SK-N-SH treated with all-trans-retinoic acid at 6 μM for 48 hours (cell line): ENCODE data around the gene PSMA7.

Source experiments
- ATAC-seq: fragments of 200-7000 bp; cut with Tn5 transposase; 3 replicates; pipeline ENCODE4 v1.9.1; 2020; ENCODE audit warnings: mild to moderate bottlenecking, moderate library complexity
- ARNTL ChIP-seq: fragments of 450-650 bp; formaldehyde crosslinking; IDR thresholded peaks from 2 replicates; pipeline ENCODE4 v1.5.0; 2020; ENCODE audit warnings: low read depth, mild to moderate bottlenecking, moderate library complexity, borderline replicate concordance
- CSDC2 ChIP-seq: fragments of 250-450 bp; sonication (Bioruptor Pico); IDR thresholded peaks from 2 replicates; pipeline ENCODE4 v1.5.0; 2020; ENCODE audit warnings: mild to moderate bottlenecking, moderate library complexity
- ESRRG ChIP-seq: fragments of 250-450 bp; sonication (Bioruptor Pico); IDR thresholded peaks from 2 replicates; pipeline ENCODE4 v1.6.1; 2021; ENCODE audit warnings: mild to moderate bottlenecking
- GLIS3 ChIP-seq: fragments of 250-450 bp; sonication (Bioruptor Pico); IDR thresholded peaks from 2 replicates; pipeline ENCODE4 v1.5.0; 2020; ENCODE audit warnings: mild to moderate bottlenecking, moderate library complexity
- ISL1 ChIP-seq: fragments of 250-450 bp; sonication (Bioruptor Pico); IDR thresholded peaks from 2 replicates; pipeline ENCODE4 v2.1.2; 2022; ENCODE audit warnings: mild to moderate bottlenecking, moderate library complexity
- OSR1 ChIP-seq: fragments of 250-450 bp; sonication (Bioruptor Pico); IDR thresholded peaks from 2 replicates; pipeline ENCODE4 v1.8.0; 2022; ENCODE audit warnings: moderate library complexity, mild to moderate bottlenecking, inconsistent platforms
- RARB ChIP-seq: fragments of 250-450 bp; sonication (Bioruptor Pico); IDR thresholded peaks from 2 replicates; pipeline ENCODE4 v1.8.0; 2021; ENCODE audit warnings: mild to moderate bottlenecking, moderate library complexity
- SNAI2 ChIP-seq: fragments of 250-450 bp; sonication (Bioruptor Pico); IDR thresholded peaks from 2 replicates; pipeline ENCODE4 v1.5.0; 2020; ENCODE audit warnings: mild to moderate bottlenecking, moderate library complexity
- TCF4 ChIP-seq: fragments of 250-450 bp; sonication (Bioruptor Pico); IDR thresholded peaks from 2 replicates; pipeline ENCODE4 v1.8.0; 2021; ENCODE audit warnings: mild to moderate bottlenecking, moderate library complexity, borderline replicate concordance
- TOX ChIP-seq: fragments of 250-450 bp; sonication (Bioruptor Pico); IDR thresholded peaks from 2 replicates; pipeline ENCODE4 v1.8.0; 2021; ENCODE audit warnings: mild to moderate bottlenecking, moderate library complexity, borderline replicate concordance
- ZFP3 ChIP-seq: fragments of 250-450 bp; sonication (Bioruptor Pico); IDR thresholded peaks from 2 replicates; pipeline ENCODE4 v1.5.0; 2020; ENCODE audit warnings: mild to moderate bottlenecking, moderate library complexity
- ZFP30 ChIP-seq: fragments of 450-650 bp; formaldehyde crosslinking; IDR thresholded peaks from 2 replicates; pipeline ENCODE4 v1.5.0; 2022; ENCODE audit warnings: mild to moderate bottlenecking, moderate library complexity
- ZNF565 ChIP-seq: fragments of 450-650 bp; formaldehyde crosslinking; conservative IDR thresholded peaks from 2 replicates; pipeline ENCODE4 v1.5.0; 2020; ENCODE audit warnings: low read depth, mild to moderate bottlenecking, moderate library complexity
- ZNF70 ChIP-seq: fragments of 450-650 bp; formaldehyde crosslinking; IDR thresholded peaks from 2 replicates; pipeline ENCODE4 v1.5.0; 2020; ENCODE audit warnings: mild to moderate bottlenecking, moderate library complexity
- ZNF8 ChIP-seq: fragments of 450-650 bp; formaldehyde crosslinking; IDR thresholded peaks from 2 replicates; pipeline ENCODE4 v1.5.0; 2020; ENCODE audit warnings: mild to moderate bottlenecking, moderate library complexity
- TF ChIP-seq, protein P1 (sequence below): fragments of 250-450 bp; sonication (Bioruptor Pico); IDR thresholded peaks from 2 replicates; pipeline ENCODE4 v1.8.0; 2021; ENCODE audit warnings: low read depth, mild to moderate bottlenecking, moderate library complexity, borderline replicate concordance
- TF ChIP-seq, protein P2 (sequence below): fragments of 250-450 bp; sonication (Bioruptor Pico); IDR thresholded peaks from 2 replicates; pipeline ENCODE4 v1.5.1; 2020; ENCODE audit warnings: low read depth, mild to moderate bottlenecking, moderate library complexity
- TF ChIP-seq, protein P3 (sequence below): fragments of 250-450 bp; sonication (Bioruptor Pico); IDR thresholded peaks from 2 replicates; pipeline ENCODE4 v1.8.0; 2020; ENCODE audit warnings: mild to moderate bottlenecking, moderate library complexity, borderline replicate concordance
- TF ChIP-seq, protein P4 (sequence below): fragments of 250-450 bp; sonication (Bioruptor Pico); IDR thresholded peaks from 2 replicates; pipeline ENCODE4 v1.5.1; 2021; ENCODE audit warnings: mild to moderate bottlenecking, moderate library complexity
- TF ChIP-seq, protein P5 (sequence below): fragments of 250-450 bp; sonication (Bioruptor Pico); IDR thresholded peaks from 2 replicates; pipeline ENCODE4 v1.5.0; 2020; ENCODE audit warnings: mild to moderate bottlenecking, moderate library complexity

The PSMA7 gene

DNA sequence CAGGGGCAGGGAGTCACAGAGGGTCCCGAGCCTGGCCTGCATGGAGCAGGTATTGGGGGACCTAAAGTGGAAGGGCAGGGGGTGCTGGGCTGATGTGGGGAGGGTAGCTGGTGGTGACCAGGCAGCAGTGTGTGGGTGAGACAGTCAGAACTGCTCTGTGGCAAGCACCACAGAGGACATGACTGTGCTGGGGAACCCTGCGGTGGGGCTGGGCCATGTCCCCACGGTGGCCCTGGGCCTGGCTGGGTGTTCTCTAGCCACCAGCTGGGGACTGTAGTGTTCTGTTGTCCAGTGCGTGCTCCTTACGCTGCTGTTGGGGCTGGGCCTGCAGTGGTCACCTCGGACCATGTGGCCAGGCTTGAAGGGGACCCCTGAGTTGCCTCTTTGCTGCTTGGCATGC lies 3.9 kb upstream of the PSMA7 start:
- no peak for TF ChIP-seq ISL1 (CRISPR knock-in tag)
- TF ChIP-seq CSDC2 (CRISPR knock-in tag) = no peak
- TF ChIP-seq TOX (CRISPR knock-in tag) = no peak
- no peak for TF ChIP-seq ZFP30 (CRISPR knock-in tag)
- TF ChIP-seq ZNF70 (CRISPR knock-in tag) = no peak
- TF ChIP-seq, protein P1, sequence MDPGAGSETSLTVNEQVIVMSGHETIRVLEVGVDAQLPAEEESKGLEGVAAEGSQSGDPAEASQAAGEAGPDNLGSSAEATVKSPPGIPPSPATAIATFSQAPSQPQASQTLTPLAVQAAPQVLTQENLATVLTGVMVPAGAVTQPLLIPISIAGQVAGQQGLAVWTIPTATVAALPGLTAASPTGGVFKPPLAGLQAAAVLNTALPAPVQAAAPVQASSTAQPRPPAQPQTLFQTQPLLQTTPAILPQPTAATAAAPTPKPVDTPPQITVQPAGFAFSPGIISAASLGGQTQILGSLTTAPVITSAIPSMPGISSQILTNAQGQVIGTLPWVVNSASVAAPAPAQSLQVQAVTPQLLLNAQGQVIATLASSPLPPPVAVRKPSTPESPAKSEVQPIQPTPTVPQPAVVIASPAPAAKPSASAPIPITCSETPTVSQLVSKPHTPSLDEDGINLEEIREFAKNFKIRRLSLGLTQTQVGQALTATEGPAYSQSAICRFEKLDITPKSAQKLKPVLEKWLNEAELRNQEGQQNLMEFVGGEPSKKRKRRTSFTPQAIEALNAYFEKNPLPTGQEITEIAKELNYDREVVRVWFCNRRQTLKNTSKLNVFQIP (CRISPR knock-in tag) = no peak
- no peak for TF ChIP-seq ARNTL (CRISPR knock-in tag)
- TF ChIP-seq ESRRG = no peak
- no peak for TF ChIP-seq TCF4 (CRISPR knock-in tag)
- TF ChIP-seq, protein P2, sequence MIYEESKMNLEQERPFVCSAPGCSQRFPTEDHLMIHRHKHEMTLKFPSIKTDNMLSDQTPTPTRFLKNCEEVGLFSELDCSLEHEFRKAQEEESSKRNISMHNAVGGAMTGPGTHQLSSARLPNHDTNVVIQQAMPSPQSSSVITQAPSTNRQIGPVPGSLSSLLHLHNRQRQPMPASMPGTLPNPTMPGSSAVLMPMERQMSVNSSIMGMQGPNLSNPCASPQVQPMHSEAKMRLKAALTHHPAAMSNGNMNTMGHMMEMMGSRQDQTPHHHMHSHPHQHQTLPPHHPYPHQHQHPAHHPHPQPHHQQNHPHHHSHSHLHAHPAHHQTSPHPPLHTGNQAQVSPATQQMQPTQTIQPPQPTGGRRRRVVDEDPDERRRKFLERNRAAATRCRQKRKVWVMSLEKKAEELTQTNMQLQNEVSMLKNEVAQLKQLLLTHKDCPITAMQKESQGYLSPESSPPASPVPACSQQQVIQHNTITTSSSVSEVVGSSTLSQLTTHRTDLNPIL (CRISPR knock-in tag) = no peak
- TF ChIP-seq RARB = no peak
- no peak for ATAC-seq

DNA sequence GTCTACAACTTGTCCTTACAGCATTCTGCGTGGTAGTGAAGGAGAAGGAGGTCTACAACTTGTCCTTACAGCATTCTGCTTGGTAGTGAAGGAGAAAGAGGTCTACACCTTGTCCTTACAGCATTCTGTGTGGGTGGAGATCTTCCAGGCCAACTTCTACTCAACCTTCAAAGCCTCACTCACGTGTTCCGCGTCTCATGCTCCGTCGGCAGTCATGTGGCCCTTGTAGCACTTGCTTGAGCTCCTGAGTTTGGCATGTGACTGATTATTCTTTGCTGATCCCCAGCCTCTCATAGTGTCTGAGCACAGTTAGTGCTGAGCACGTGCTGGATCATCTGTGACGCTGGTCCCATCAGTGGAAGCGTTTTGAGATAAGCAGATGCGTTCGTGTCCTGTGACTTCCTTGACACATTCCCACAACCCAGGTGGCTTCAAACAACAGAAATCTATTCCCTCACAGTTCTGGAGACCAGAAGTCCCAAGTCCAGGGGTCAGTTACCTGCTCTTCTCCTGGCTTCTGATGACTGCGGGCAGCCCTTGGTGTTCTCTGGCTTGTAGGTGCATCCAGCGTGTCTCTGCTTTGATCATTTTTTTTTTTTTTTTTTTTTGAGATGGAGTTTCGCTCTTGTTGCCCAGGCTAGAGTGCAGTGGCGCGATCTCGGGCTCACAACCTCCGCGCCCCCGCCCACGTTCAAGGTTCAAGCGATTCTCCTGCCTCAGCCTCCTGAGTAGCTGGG lies 3.0 kb upstream of the PSMA7 start:
- ATAC-seq = no peak
- peak; percentile 88 for TF ChIP-seq ZFP3 (CRISPR knock-in tag)
- TF ChIP-seq GLIS3 (CRISPR knock-in tag) = no peak
- no peak for TF ChIP-seq TOX (CRISPR knock-in tag)
- TF ChIP-seq OSR1 = no peak

DNA sequence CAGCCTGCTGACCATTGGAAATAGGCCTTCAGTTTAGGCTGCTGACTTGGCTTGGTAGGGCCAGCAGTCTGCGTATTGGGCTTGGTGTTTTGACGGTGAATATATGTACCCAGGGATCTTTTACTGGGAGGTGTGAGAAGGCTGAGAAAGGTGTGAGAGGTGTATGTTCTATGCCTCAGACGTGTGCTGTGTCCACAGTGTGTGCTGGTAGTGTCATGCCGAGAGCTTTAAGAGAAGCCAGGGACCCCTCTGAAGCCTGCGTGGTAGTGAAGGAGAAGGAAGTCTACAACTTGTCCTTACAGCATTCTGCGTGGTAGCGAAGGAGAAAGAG lies 2.5 kb upstream of the PSMA7 start:
- no peak for ATAC-seq
- TF ChIP-seq, protein P3, sequence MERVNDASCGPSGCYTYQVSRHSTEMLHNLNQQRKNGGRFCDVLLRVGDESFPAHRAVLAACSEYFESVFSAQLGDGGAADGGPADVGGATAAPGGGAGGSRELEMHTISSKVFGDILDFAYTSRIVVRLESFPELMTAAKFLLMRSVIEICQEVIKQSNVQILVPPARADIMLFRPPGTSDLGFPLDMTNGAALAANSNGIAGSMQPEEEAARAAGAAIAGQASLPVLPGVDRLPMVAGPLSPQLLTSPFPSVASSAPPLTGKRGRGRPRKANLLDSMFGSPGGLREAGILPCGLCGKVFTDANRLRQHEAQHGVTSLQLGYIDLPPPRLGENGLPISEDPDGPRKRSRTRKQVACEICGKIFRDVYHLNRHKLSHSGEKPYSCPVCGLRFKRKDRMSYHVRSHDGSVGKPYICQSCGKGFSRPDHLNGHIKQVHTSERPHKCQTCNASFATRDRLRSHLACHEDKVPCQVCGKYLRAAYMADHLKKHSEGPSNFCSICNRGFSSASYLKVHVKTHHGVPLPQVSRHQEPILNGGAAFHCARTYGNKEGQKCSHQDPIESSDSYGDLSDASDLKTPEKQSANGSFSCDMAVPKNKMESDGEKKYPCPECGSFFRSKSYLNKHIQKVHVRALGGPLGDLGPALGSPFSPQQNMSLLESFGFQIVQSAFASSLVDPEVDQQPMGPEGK (CRISPR knock-in tag) = no peak
- TF ChIP-seq ZNF8 (CRISPR knock-in tag) (no peak), ZFP3 (CRISPR knock-in tag) (no peak), SNAI2 (CRISPR knock-in tag) (no peak), ZNF565 (CRISPR knock-in tag) (no peak), ESRRG (no peak), RARB (no peak)
- TF ChIP-seq, protein P2 (CRISPR knock-in tag) = no peak
- TF ChIP-seq, protein P4, sequence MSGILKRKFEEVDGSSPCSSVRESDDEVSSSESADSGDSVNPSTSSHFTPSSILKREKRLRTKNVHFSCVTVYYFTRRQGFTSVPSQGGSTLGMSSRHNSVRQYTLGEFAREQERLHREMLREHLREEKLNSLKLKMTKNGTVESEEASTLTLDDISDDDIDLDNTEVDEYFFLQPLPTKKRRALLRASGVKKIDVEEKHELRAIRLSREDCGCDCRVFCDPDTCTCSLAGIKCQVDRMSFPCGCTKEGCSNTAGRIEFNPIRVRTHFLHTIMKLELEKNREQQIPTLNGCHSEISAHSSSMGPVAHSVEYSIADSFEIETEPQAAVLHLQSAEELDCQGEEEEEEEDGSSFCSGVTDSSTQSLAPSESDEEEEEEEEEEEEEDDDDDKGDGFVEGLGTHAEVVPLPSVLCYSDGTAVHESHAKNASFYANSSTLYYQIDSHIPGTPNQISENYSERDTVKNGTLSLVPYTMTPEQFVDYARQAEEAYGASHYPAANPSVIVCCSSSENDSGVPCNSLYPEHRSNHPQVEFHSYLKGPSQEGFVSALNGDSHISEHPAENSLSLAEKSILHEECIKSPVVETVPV (CRISPR knock-in tag) = no peak
- TF ChIP-seq, protein P5, sequence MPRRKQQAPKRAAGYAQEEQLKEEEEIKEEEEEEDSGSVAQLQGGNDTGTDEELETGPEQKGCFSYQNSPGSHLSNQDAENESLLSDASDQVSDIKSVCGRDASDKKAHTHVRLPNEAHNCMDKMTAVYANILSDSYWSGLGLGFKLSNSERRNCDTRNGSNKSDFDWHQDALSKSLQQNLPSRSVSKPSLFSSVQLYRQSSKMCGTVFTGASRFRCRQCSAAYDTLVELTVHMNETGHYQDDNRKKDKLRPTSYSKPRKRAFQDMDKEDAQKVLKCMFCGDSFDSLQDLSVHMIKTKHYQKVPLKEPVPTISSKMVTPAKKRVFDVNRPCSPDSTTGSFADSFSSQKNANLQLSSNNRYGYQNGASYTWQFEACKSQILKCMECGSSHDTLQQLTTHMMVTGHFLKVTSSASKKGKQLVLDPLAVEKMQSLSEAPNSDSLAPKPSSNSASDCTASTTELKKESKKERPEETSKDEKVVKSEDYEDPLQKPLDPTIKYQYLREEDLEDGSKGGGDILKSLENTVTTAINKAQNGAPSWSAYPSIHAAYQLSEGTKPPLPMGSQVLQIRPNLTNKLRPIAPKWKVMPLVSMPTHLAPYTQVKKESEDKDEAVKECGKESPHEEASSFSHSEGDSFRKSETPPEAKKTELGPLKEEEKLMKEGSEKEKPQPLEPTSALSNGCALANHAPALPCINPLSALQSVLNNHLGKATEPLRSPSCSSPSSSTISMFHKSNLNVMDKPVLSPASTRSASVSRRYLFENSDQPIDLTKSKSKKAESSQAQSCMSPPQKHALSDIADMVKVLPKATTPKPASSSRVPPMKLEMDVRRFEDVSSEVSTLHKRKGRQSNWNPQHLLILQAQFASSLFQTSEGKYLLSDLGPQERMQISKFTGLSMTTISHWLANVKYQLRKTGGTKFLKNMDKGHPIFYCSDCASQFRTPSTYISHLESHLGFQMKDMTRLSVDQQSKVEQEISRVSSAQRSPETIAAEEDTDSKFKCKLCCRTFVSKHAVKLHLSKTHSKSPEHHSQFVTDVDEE = no peak
